ENCODE data around the gene BCL2L12. TPM values are rescaled to one million over a fixed set of nuclear protein-coding genes. Genes with fewer than 3 reads are reported as not detected.

The BCL2L12 gene
- total RNA-seq, 2 donors from 2014 or later, result 2.5 to 3.0 TPM

DNA sequence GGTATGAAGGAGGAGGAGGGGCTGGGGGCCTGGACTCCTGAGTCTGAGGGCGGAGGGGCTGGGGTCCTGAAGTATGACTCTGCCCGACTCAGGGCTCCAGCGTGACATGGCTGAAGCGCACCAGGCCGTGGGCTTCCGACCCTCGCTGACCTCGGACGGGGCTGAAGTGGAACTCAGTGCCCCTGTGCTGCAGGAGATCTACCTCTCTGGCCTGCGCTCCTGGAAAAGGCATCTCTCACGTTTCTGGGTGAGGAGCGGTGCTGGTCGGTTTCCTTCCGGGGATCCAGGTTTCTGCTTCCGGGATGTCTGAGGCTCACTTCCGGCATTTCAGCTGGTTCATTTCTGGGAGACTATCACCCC, 26.4 kb downstream of the BCL2L12 start:
- ATAC-seq (ENCODE audit: insufficient number of reproducible peaks, low FRiP score, low read depth), result no peak
- H3K27me3 ChIP-seq (replicated peaks; ENCODE audit: insufficient read depth), result no peaks in the 10 kb centered on the region
- no peaks in the 10 kb centered on the region for H3K9me3 ChIP-seq
- no peak overlapping the region for H3K27ac ChIP-seq
- TF ChIP-seq CTCF (IDR thresholded peaks at IDR 0.05), result no peak
- DNase-seq (ENCODE audit: low spot score), result no peak
- H3K4me3 ChIP-seq, result no peak overlapping the region
- H3K36me3 ChIP-seq, result no peaks in the 10 kb centered on the region
- peaks cover 4 to 28% of the 10 kb centered on the region in 2 donors for H3K4me1 ChIP-seq (ENCODE audit: control insufficient read depth in 1 of 2, low read depth in 2 of 2)

GRCh38 chr19:49696115-49696514, 30.4 kb downstream of the BCL2L12 start:
- Histone ChIP-seq H3K27me3 (replicated peaks; ENCODE audit: insufficient read depth) (no peaks in the 10 kb centered on the region), H3K4me3 (no peak overlapping the region), H3K9me3 (no peaks in the 10 kb centered on the region), H3K27ac (no peak overlapping the region), H3K4me1 (ENCODE audit: control insufficient read depth in 1 of 2, low read depth in 2 of 2) (peaks cover 0 to 8% of the 10 kb centered on the region in 2 donors), H3K36me3 (no peaks in the 10 kb centered on the region)
- no peak for TF ChIP-seq CTCF (IDR thresholded peaks at IDR 0.05)
- no peak for DNase-seq (ENCODE audit: low spot score)
- ATAC-seq (ENCODE audit: insufficient number of reproducible peaks, low FRiP score, low read depth), result no peak

- H3K9me3 ChIP-seq, result no peaks in the 10 kb centered on the region
- H3K27ac ChIP-seq, result no peak overlapping the region
- no peaks in the 10 kb centered on the region for H3K36me3 ChIP-seq
- ATAC-seq (ENCODE audit: insufficient number of reproducible peaks, low FRiP score, low read depth) (no peak), DNase-seq (ENCODE audit: low spot score) (no peak)
- H3K27me3 ChIP-seq (replicated peaks; ENCODE audit: insufficient read depth), result no peaks in the 10 kb centered on the region
- peaks cover 0 to under 1% of the 10 kb centered on the region in 2 donors for H3K4me1 ChIP-seq (ENCODE audit: control insufficient read depth in 1 of 2, low read depth in 2 of 2)
- TF ChIP-seq CTCF (IDR thresholded peaks at IDR 0.05), result no peak
- no peak overlapping the region for H3K4me3 ChIP-seq
Measured at GRCh38 chr19:49696865-49697264, 31.1 kb downstream of the BCL2L12 start.

DNA sequence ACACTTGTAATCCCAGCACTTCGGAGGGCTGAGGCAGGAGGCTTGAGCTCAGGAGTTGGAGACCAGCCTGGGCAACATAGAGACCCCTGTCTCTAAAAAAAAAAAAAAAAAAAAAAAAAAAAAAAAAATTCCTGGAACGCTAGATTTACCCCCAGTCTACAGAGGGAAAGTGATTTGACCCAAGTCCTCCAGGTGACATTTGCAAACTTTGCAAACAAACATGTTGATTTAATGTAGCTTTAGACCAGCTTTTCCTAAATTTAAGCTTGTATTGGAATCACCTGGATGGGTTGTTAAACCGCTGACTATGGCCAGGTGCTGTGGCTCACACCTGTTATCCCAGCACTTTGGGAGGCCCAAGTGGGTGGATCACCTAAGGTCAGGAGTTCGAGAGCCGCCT, 33.6 kb downstream of the BCL2L12 start:
- H3K9me3 ChIP-seq, result no peaks in the 10 kb centered on the region
- H3K4me1 ChIP-seq (ENCODE audit: control insufficient read depth in 1 of 2, low read depth in 2 of 2), result no peaks in the 10 kb centered on the region
- no peak for ATAC-seq (ENCODE audit: insufficient number of reproducible peaks, low FRiP score, low read depth)

DNA sequence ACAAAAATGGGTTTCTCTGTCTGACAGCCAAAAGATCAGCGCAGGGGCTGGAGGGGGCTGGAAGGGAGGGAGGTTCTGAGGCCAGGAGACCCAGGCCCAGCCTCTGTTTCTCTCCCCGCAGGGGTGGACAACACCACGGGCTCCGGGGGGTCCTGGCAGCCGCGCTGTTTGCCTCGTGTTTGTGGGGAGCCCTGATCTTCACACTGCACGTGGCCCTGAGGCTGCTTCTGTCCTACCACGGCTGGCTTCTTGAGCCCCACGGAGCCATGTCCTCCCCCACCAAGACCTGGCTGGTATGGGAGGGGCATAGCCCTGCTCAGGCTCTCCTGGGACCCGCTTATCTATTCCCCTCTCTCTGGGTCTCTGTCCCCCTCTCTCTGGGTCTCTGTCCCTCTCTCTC, 34.8 kb downstream of the BCL2L12 start:
- TF ChIP-seq CTCF (IDR thresholded peaks at IDR 0.05), result no peak
- H3K9me3 ChIP-seq, result no peaks in the 10 kb centered on the region
- H3K4me1 ChIP-seq (ENCODE audit: control insufficient read depth in 1 of 2, low read depth in 2 of 2), result no peaks in the 10 kb centered on the region
- DNase-seq (ENCODE audit: low spot score) (no peak), ATAC-seq (ENCODE audit: insufficient number of reproducible peaks, low FRiP score, low read depth) (no peak)
- no peaks in the 10 kb centered on the region for H3K27me3 ChIP-seq (replicated peaks; ENCODE audit: insufficient read depth)
- H3K27ac ChIP-seq, result no peak overlapping the region
- H3K4me3 ChIP-seq, result no peak overlapping the region
- H3K36me3 ChIP-seq, result no peaks in the 10 kb centered on the region

More for the DNA sequence above, 33.6 kb downstream of the BCL2L12 start:
- H3K4me3 ChIP-seq, result no peak overlapping the region
- TF ChIP-seq CTCF (IDR thresholded peaks at IDR 0.05), result no peak
- no peaks in the 10 kb centered on the region for H3K36me3 ChIP-seq
- no peaks in the 10 kb centered on the region for H3K27me3 ChIP-seq (replicated peaks; ENCODE audit: insufficient read depth)
- H3K27ac ChIP-seq, result no peak overlapping the region
- no peak for DNase-seq (ENCODE audit: low spot score)

Data from thoracic aorta (tissue), 2 donors.